H1 (cell line): ENCODE results near the gene CBFA2T2. TPM values are rescaled to one million over a fixed set of nuclear protein-coding genes. Genes with fewer than 3 reads are reported as not detected.

ENCODE experiments used
- CTCF ChIA-PET: fragments of 300-600 bp; sonication (Branson Sonifier 250); formaldehyde crosslinking; loops from one replicate; lab custom pipeline; 2021; ENCODE audit not compliant: partially characterized antibody; lab: Charles Lee
- POLR2A ChIA-PET: fragments of 300-600 bp; sonication (Branson Sonifier 250); formaldehyde crosslinking; loops from one replicate; lab custom pipeline; 2021; ENCODE audit warnings: inconsistent platforms; ENCODE audit not compliant: partially characterized antibody; lab: Charles Lee
- DNase-seq, 2 experiments: peaks; one replicate each; pipeline versions ENCODE4 v3.0.0 to v3.0.0-alpha.2; 2010 to 2022; ENCODE audit warnings: low spot score in 2 of 2, low read depth in 1 of 2, mixed read lengths in 1 of 2
- FAIRE-seq: peaks from 2 replicates; lab custom pipeline; 2011; peaks lifted over from hg19 to GRCh38; lab: Jason Lieb, UNC
- H2AFZ ChIP-seq: 2 replicates; pipeline ENCODE4 v1.8.1; 2012; ENCODE audit warnings: low read length, inconsistent platforms
- H2AK5ac ChIP-seq: 2 replicates; pipeline ENCODE4 v1.6.1; 2013; ENCODE audit warnings: low read depth, low read length
- H2BK120ac ChIP-seq: replicated peaks from 2 replicates; pipeline ENCODE3; 2013; ENCODE audit warnings: low read depth, low read length, inconsistent platforms
- H2BK12ac ChIP-seq: 2 replicates; pipeline ENCODE4 v1.6.1; 2013; ENCODE audit warnings: low read depth, low read length
- H2BK15ac ChIP-seq: 2 replicates; pipeline ENCODE4 v1.6.1; 2013; ENCODE audit warnings: low read length
- H2BK20ac ChIP-seq: 2 replicates; pipeline ENCODE4 v1.6.1; 2013; ENCODE audit warnings: low read length
- H2BK5ac ChIP-seq: 2 replicates; pipeline ENCODE4 v1.6.1; 2013; ENCODE audit warnings: low read depth, low read length
- H3K14ac ChIP-seq: 2 replicates; pipeline ENCODE4 v1.6.1; 2013; ENCODE audit warnings: inconsistent platforms; ENCODE audit not compliant: insufficient read length
- H3K18ac ChIP-seq: 2 replicates; pipeline ENCODE4 v1.6.1; 2013; ENCODE audit warnings: low read length; ENCODE audit errors: extremely low read depth
- H3K23ac ChIP-seq: 2 replicates; pipeline ENCODE4 v1.6.1; 2013; ENCODE audit warnings: inconsistent platforms; ENCODE audit not compliant: insufficient read length
- H3K23me2 ChIP-seq: 2 replicates; pipeline ENCODE4 v1.6.1; 2013; ENCODE audit warnings: low read depth, low read length
- H3K27ac ChIP-seq: 2 replicates; pipeline ENCODE4 v1.6.1; 2011; ENCODE audit warnings: low read depth, low read length, inconsistent platforms
- H3K27me3 ChIP-seq, 4 experiments: replicated peaks in 1 of 4; 1 replicate in 1 of 4; 2 replicates in 3 of 4; pipeline versions ENCODE4 v1.6.1 to v1.8.1; 2011 to 2013; ENCODE audit warnings: low read length in 3 of 4, mild to moderate bottlenecking in 3 of 4, inconsistent platforms in 2 of 4, mixed read lengths in 2 of 4, moderate library complexity in 1 of 4; ENCODE audit not compliant: control insufficient read depth in 3 of 4, insufficient read depth in 3 of 4; ENCODE audit errors: extremely low read depth in 1 of 4
- H3K36me3 ChIP-seq, 4 experiments: 2 replicates each; pipeline versions ENCODE4 v1.6.1 to v1.8.1; 2011 to 2013; ENCODE audit warnings: mild to moderate bottlenecking in 4 of 4, low read length in 3 of 4, moderate library complexity in 2 of 4, control low read depth in 1 of 4, inconsistent platforms in 1 of 4; ENCODE audit not compliant: insufficient read depth in 4 of 4, control insufficient read depth in 2 of 4
- H3K4ac ChIP-seq: replicated peaks from 2 replicates; pipeline ENCODE3; 2013; ENCODE audit warnings: low read length, low read depth, mixed read lengths, inconsistent platforms; ENCODE audit not compliant: insufficient read length
- H3K4me1 ChIP-seq, 4 experiments: replicated peaks in 1 of 4; 1 replicate in 1 of 4; 2 replicates in 3 of 4; pipeline versions ENCODE4 v1.6.1 to v1.8.1; 2011 to 2013; ENCODE audit warnings: low read length in 3 of 4, inconsistent platforms in 2 of 4, mixed read lengths in 1 of 4; ENCODE audit not compliant: insufficient read depth in 4 of 4, control insufficient read depth in 3 of 4
- H3K4me2 ChIP-seq, 2 experiments: 2 replicates each; pipeline versions ENCODE4 v1.6.1 to v1.8.1; 2011 to 2013; ENCODE audit warnings: low read depth in 2 of 2, low read length in 2 of 2, control low read depth in 1 of 2, inconsistent platforms in 1 of 2, mild to moderate bottlenecking in 1 of 2; ENCODE audit not compliant: insufficient read depth in 1 of 2
- H3K4me3 ChIP-seq, 4 experiments: fragments of 200-600, 300-600 bp in 1 of 4; sonication (generic), shearing (Covaris generic), sonication (Bioruptor Twin) in 1 of 4; 2 replicates each; pipeline versions ENCODE4 v1.5.1 to v1.8.1; 2011 to 2016; ENCODE audit warnings: low read length in 4 of 4, low read depth in 3 of 4, control low read depth in 2 of 4, inconsistent platforms in 2 of 4, mild to moderate bottlenecking in 2 of 4, mixed read lengths in 1 of 4, moderate library complexity in 1 of 4; ENCODE audit not compliant: insufficient read depth in 2 of 4; ENCODE audit errors: extremely low read depth in 1 of 4
- H3K56ac ChIP-seq: replicated peaks from 2 replicates; pipeline ENCODE3; 2013; ENCODE audit warnings: low read depth, mild to moderate bottlenecking, mixed read lengths, low read length, inconsistent platforms; ENCODE audit not compliant: insufficient read length
- H3K79me1 ChIP-seq: 2 replicates; pipeline ENCODE4 v1.6.1; 2013; ENCODE audit warnings: low read depth, low read length, control low read depth
- H3K79me2 ChIP-seq, 2 experiments: 2 replicates each; pipeline versions ENCODE4 v1.6.1 to v1.8.1; 2012 to 2013; ENCODE audit warnings: low read length in 2 of 2, mild to moderate bottlenecking in 2 of 2, inconsistent platforms in 1 of 2; ENCODE audit not compliant: insufficient read depth in 2 of 2, control insufficient read depth in 1 of 2
- H3K9ac ChIP-seq, 4 experiments: replicated peaks in 1 of 4; 1 replicate in 1 of 4; 2 replicates in 3 of 4; pipeline versions ENCODE4 v1.6.1 to v1.8.1; 2011 to 2013; ENCODE audit warnings: low read depth in 3 of 4, low read length in 3 of 4, control low read depth in 2 of 4, mild to moderate bottlenecking in 2 of 4, moderate library complexity in 2 of 4, inconsistent platforms in 1 of 4; ENCODE audit errors: extremely low read depth in 1 of 4
- H3K9me3 ChIP-seq, 2 experiments: 2 replicates each; pipeline versions ENCODE4 v1.6.1 to v1.8.1; 2012 to 2013; ENCODE audit warnings: mild to moderate bottlenecking in 2 of 2, moderate library complexity in 2 of 2, control low read depth in 1 of 2, inconsistent platforms in 1 of 2, low read depth in 1 of 2, low read length in 1 of 2, mixed read lengths in 1 of 2; ENCODE audit not compliant: insufficient read depth in 2 of 2
- H4K20me1 ChIP-seq, 2 experiments: replicated peaks in 1 of 2; 2 replicates each; pipeline versions ENCODE3 to v1.8.1; 2011 to 2013; ENCODE audit warnings: inconsistent platforms in 2 of 2, low read length in 2 of 2, mild to moderate bottlenecking in 1 of 2; ENCODE audit not compliant: insufficient read depth in 2 of 2, control insufficient read depth in 1 of 2
- H4K5ac ChIP-seq: 2 replicates; pipeline ENCODE4 v1.6.1; 2013; ENCODE audit warnings: low read length, low read depth, mixed read lengths, inconsistent platforms; ENCODE audit not compliant: insufficient read length
- H4K8ac ChIP-seq: 2 replicates; pipeline ENCODE4 v1.8.0; 2013; ENCODE audit warnings: mild to moderate bottlenecking, moderate library complexity, low read length, inconsistent platforms; ENCODE audit not compliant: insufficient read depth; ENCODE audit errors: extremely low read depth
- H4K91ac ChIP-seq: replicated peaks from 2 replicates; pipeline ENCODE3; 2013; ENCODE audit warnings: low read length, mixed read lengths, inconsistent platforms; ENCODE audit not compliant: insufficient read length
- ATF3 ChIP-seq: IDR thresholded peaks from 2 replicates; pipeline ENCODE4 v1.6.1; 2011; ENCODE audit warnings: low read depth, mild to moderate bottlenecking, low read length; ENCODE audit not compliant: insufficient read depth
- BRCA1 ChIP-seq: IDR thresholded peaks from 2 replicates; pipeline ENCODE4 v1.6.1; 2012; ENCODE audit warnings: low read depth, low read length, improper control_type of control experiment
- HDAC6 ChIP-seq: IDR thresholded peaks from one replicate; pipeline ENCODE4 v1.7.1; 2012; ENCODE audit warnings: low read depth, mild to moderate bottlenecking, inconsistent platforms, low read length, moderate library complexity
- JUN ChIP-seq: IDR thresholded peaks from 2 replicates; pipeline ENCODE4 v1.6.1; 2011; ENCODE audit warnings: low read depth, mild to moderate bottlenecking, improper control_type of control experiment, low read length
- MAX ChIP-seq: IDR thresholded peaks from 2 replicates; pipeline ENCODE4 v1.6.1; 2012; ENCODE audit warnings: inconsistent platforms
- RNF2 ChIP-seq: fragments of 200-900, 300-1000 bp; sonication (generic); IDR thresholded peaks from 2 replicates; pipeline ENCODE4 v1.7.1; 2016; ENCODE audit warnings: borderline replicate concordance, low read depth, mild to moderate bottlenecking, antibody characterized with exemption, low read length; ENCODE audit not compliant: poor library complexity, severe bottlenecking; ENCODE audit errors: missing control alignments
- SIX5 ChIP-seq: IDR thresholded peaks from 2 replicates; pipeline ENCODE4 v1.6.1; 2011; ENCODE audit warnings: mild to moderate bottlenecking, low read depth, low read length
- SP4 ChIP-seq: IDR thresholded peaks from 2 replicates; pipeline ENCODE4 v1.6.1; 2012; ENCODE audit warnings: low read length, inconsistent platforms
- whole genome bisulfite sequencing, 2 experiments: shearing (Covaris generic) in 1 of 2; methylation state at CpG; one replicate each; pipeline versions ENCODE4 v1.1.6 to v1.1.7; 2013 to 2015; ENCODE audit warnings: low lambda C conversion rate in 2 of 2, mixed read lengths in 2 of 2, inconsistent platforms in 1 of 2, low coverage in 1 of 2, missing lambda C conversion rate in 1 of 2; ENCODE audit not compliant: insufficient replicate concordance in 2 of 2, insufficient coverage in 1 of 2, insufficient read length in 1 of 2; ENCODE audit errors: extremely low coverage in 1 of 2, missing lambda C conversion rate in 1 of 2; 5-methylcytosine and 5-hydroxymethylcytosine counted together
- polyA plus RNA-seq, 7 experiments: library from polyadenylated mRNA; depleted of rRNA in 3 of 7; stranded (reverse) in 5 of 7; unstranded in 2 of 7; fragments of >200 nt in 5 of 7; fragments of 200-250 nt in 2 of 7; gene quantifications; 1 replicate in 5 of 7; 2 replicates in 1 of 7; 4 replicates in 1 of 7; pipeline versions ENCODE4 v1.2.1 to v1.2.3, GENCODE V29; 2011 to 2013; ENCODE audit warnings: missing spikeins in 2 of 7, mixed read lengths in 2 of 7
- total RNA-seq: library from RNA; stranded (reverse); fragmentation: NEBNext Ultra II Directional; extraction: Animal tissue kit (Norgen Biotek cat#: 25700); gene quantifications from 2 replicates; pipeline ENCODE4 v1.2.1, GENCODE V29; 2021
- TF ChIP-seq, protein P1 (sequence below): IDR thresholded peaks from 2 replicates; pipeline ENCODE4 v1.6.1; 2012; ENCODE audit warnings: low read length, inconsistent platforms

The CBFA2T2 gene
- total and polyA plus RNA-seq, 2 of the 8 experiments (the other 6 are each of a cell fraction or from before 2014, with no cell fraction given): 11.6 to 12.9 TPM

- no peaks in the 10 kb centered on the region for H3K23me2 ChIP-seq
- DNase-seq (no peak), FAIRE-seq (no peak)
- no peak overlapping the region for H2BK20ac ChIP-seq
- WGBS, 2 experiments: 81% methylated on average over 7 of the region's 7 CpGs; no CpG with 5 or more reads in 1 of the 2 experiments
- H4K91ac ChIP-seq: no peak overlapping the region
- no peak overlapping the region for H2BK15ac ChIP-seq
- H3K23ac ChIP-seq: no peak overlapping the region
- no peak overlapping the region for H3K4me2 ChIP-seq
- no peaks in the 10 kb centered on the region for H3K9me3 ChIP-seq
- no peak overlapping the region for H2BK12ac ChIP-seq
- H3K9ac ChIP-seq: no peak overlapping the region
- H4K8ac ChIP-seq: no peak overlapping the region
- H3K14ac ChIP-seq: no peak overlapping the region
- no peak overlapping the region for H2BK120ac ChIP-seq
- no peak overlapping the region for H2AFZ ChIP-seq
- peaks cover 0 to 3% (median 0%) of the 10 kb centered on the region in 4 experiments; a peak in 2 of 7 replicates for H3K4me1 ChIP-seq
- H3K27ac ChIP-seq: no peak overlapping the region
- H3K79me2 ChIP-seq: no peaks in the 10 kb centered on the region
- H2AK5ac ChIP-seq: no peak overlapping the region
- H3K4me3 ChIP-seq: no peak overlapping the region
- H3K18ac ChIP-seq: no peak overlapping the region
- no peaks in the 10 kb centered on the region for H4K20me1 ChIP-seq
- no peak overlapping the region for H3K56ac ChIP-seq
- no peak for TF ChIP-seq SIX5
- no peak for TF ChIP-seq RNF2
- TF ChIP-seq SP4: no peak
- no peak for TF ChIP-seq ATF3
- TF ChIP-seq JUN: no peak
- TF ChIP-seq MAX: no peak
- TF ChIP-seq, protein P1, sequence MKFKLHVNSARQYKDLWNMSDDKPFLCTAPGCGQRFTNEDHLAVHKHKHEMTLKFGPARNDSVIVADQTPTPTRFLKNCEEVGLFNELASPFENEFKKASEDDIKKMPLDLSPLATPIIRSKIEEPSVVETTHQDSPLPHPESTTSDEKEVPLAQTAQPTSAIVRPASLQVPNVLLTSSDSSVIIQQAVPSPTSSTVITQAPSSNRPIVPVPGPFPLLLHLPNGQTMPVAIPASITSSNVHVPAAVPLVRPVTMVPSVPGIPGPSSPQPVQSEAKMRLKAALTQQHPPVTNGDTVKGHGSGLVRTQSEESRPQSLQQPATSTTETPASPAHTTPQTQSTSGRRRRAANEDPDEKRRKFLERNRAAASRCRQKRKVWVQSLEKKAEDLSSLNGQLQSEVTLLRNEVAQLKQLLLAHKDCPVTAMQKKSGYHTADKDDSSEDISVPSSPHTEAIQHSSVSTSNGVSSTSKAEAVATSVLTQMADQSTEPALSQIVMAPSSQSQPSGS: no peak
- no peak for TF ChIP-seq HDAC6
- no peak for TF ChIP-seq BRCA1
- H2BK5ac ChIP-seq: no peak overlapping the region
- H3K4ac ChIP-seq: no peak overlapping the region
- no peaks in the 10 kb centered on the region for H3K27me3 ChIP-seq
- H3K79me1 ChIP-seq: no peaks in the 10 kb centered on the region
- POLR2A ChIA-PET: interaction anchor here (1.0 to 1.1 kb wide), 2 partner anchors 16 to 25 kb away, joined by 3 read pairs; no protein-coding TSS in a partner anchor
- CTCF ChIA-PET: interaction anchor here (0.5 to 1.1 kb wide), 3 partner anchors 9 to 159 kb away, joined by 3 to 5 read pairs (median 3); no protein-coding TSS in a partner anchor
- H3K36me3 ChIP-seq: no peaks in the 10 kb centered on the region
- no peak overlapping the region for H4K5ac ChIP-seq
Observed at GRCh38 chr20:33463332-33464101, 26.4 kb upstream of the CBFA2T2 start.
